ENCODE results near the gene CDC20B.
"Not testable (repeated sequence)": the region's sequence is repeated elsewhere in the genome, so short reads cannot be mapped to it uniquely, and the experiment has no call there.

CDC20B gene

GRCh38 chr5:55104036-55104772 is 68.8 kb downstream of the CDC20B start:
- DNase-seq, result no peak

GRCh38 chr5:55102348-55102747 is 70.6 kb downstream of the CDC20B start, which contains the start of gene GZMA:
Gene GZMA, plus strand, starts transcription at chr5:55102646. Its CDS starts 37 bp downstream, at chr5:55102683.
- DNase-seq, result peak; percentile 90

GRCh38 chr5:55101556-55102276 is 71.3 kb downstream of the CDC20B start:
- DNase-seq, result peak; percentile 2

- not testable (repeated sequence) for DNase-seq
Measured at GRCh38 chr5:55101148-55101547, 71.8 kb downstream of the CDC20B start.

- no peak for DNase-seq
Measured at GRCh38 chr5:55096861-55097260, 76.1 kb downstream of the CDC20B start.

- DNase-seq, result no peak
Measured at GRCh38 chr5:55096182-55096581, 76.8 kb downstream of the CDC20B start.

GRCh38 chr5:55091011-55091410 is 82.0 kb downstream of the CDC20B start:
- DNase-seq, result not testable (repeated sequence)

GRCh38 chr5:55089301-55089700 is 83.7 kb downstream of the CDC20B start:
- not testable (repeated sequence) for DNase-seq

GRCh38 chr5:55081541-55081940 is 91.4 kb downstream of the CDC20B start:
- no peak for DNase-seq

- DNase-seq, result no peak
Measured at GRCh38 chr5:55073211-55073610, 99.8 kb downstream of the CDC20B start.

GRCh38 chr5:55072666-55073065 is 100.3 kb downstream of the CDC20B start:
- DNase-seq, result peak; percentile 19

GRCh38 chr5:55071413-55071812 is 101.6 kb downstream of the CDC20B start:
- DNase-seq, result no peak

- no peak for DNase-seq
Measured at GRCh38 chr5:55070968-55071367, 102.0 kb downstream of the CDC20B start.

GRCh38 chr5:55066277-55066676 is 106.7 kb downstream of the CDC20B start:
- DNase-seq, result no peak

- no peak for DNase-seq
Measured at GRCh38 chr5:55064523-55064922, 108.5 kb downstream of the CDC20B start.

- DNase-seq, result no peak
Measured at GRCh38 chr5:55063899-55064298, 109.1 kb downstream of the CDC20B start.

GRCh38 chr5:55063220-55063863 is 109.6 kb downstream of the CDC20B start:
- DNase-seq, result no peak

Data from MV-4-11 (cell line).